H9 (cell line): ENCODE measurements around the gene MEDAG. TPM values are rescaled to one million over a fixed set of nuclear protein-coding genes. Genes with fewer than 3 reads are reported as not detected.

Source experiments
- DNase-seq: peaks from one replicate; pipeline ENCODE4 v3.0.0-alpha.2; 2017
- H2AFZ ChIP-seq: one replicate; pipeline ENCODE4 v1.6.1; 2013; ENCODE audit warnings: mild to moderate bottlenecking, low read length, control low read depth, moderate library complexity
- H2AK5ac ChIP-seq: 2 replicates; pipeline ENCODE4 v1.6.1; 2013; ENCODE audit warnings: low read length, control low read depth, mixed read lengths; ENCODE audit not compliant: insufficient read length
- H2BK120ac ChIP-seq: one replicate; pipeline ENCODE4 v1.6.1; 2013; ENCODE audit warnings: low read depth, mild to moderate bottlenecking, low read length, control low read depth, inconsistent platforms; ENCODE audit not compliant: poor library complexity, severe bottlenecking
- H2BK12ac ChIP-seq: 2 replicates; pipeline ENCODE4 v1.6.1; 2013; ENCODE audit warnings: low read length, control low read depth, mixed read lengths, low read depth; ENCODE audit not compliant: insufficient read length
- H2BK15ac ChIP-seq: 2 replicates; pipeline ENCODE4 v1.6.1; 2013; ENCODE audit warnings: low read depth, low read length, control low read depth
- H2BK20ac ChIP-seq: one replicate; pipeline ENCODE4 v1.6.1; 2013; ENCODE audit warnings: low read depth, mild to moderate bottlenecking, low read length, control low read depth, inconsistent platforms; ENCODE audit not compliant: poor library complexity, severe bottlenecking
- H2BK5ac ChIP-seq: 2 replicates; pipeline ENCODE4 v1.6.1; 2013; ENCODE audit warnings: low read length, control low read depth, mixed read lengths; ENCODE audit not compliant: insufficient read length
- H3K14ac ChIP-seq: 2 replicates; pipeline ENCODE4 v1.6.1; 2013; ENCODE audit warnings: low read length, control low read depth; ENCODE audit not compliant: insufficient read depth
- H3K18ac ChIP-seq: 2 replicates; pipeline ENCODE4 v1.6.1; 2013; ENCODE audit warnings: low read depth, mild to moderate bottlenecking, mixed read lengths, low read length, control low read depth; ENCODE audit not compliant: insufficient read length
- H3K23ac ChIP-seq: 2 replicates; pipeline ENCODE4 v1.6.1; 2013; ENCODE audit warnings: low read length, control low read depth, mixed read lengths, low read depth; ENCODE audit not compliant: insufficient read length
- H3K23me2 ChIP-seq: 2 replicates; pipeline ENCODE4 v1.6.1; 2013; ENCODE audit warnings: low read depth, mild to moderate bottlenecking, mixed read lengths, low read length, control low read depth; ENCODE audit not compliant: insufficient read length, poor library complexity, severe bottlenecking
- H3K27ac ChIP-seq: 2 replicates; pipeline ENCODE4 v1.5.1; 2013; ENCODE audit warnings: low read length, control low read depth, mixed read lengths, low read depth; ENCODE audit not compliant: insufficient read length
- H3K27me3 ChIP-seq: 2 replicates; pipeline ENCODE4 v1.6.1; 2013; ENCODE audit warnings: low read length, control low read depth, inconsistent platforms; ENCODE audit not compliant: insufficient read depth
- H3K4ac ChIP-seq: 2 replicates; pipeline ENCODE4 v1.6.1; 2013; ENCODE audit warnings: low read depth, mild to moderate bottlenecking, control low read depth, inconsistent platforms, low read length, moderate library complexity
- H3K4me1 ChIP-seq: 2 replicates; pipeline ENCODE4 v1.6.1; 2013; ENCODE audit warnings: low read length, control low read depth, inconsistent platforms; ENCODE audit not compliant: insufficient read depth
- H3K4me2 ChIP-seq: 2 replicates; pipeline ENCODE4 v1.6.1; 2013; ENCODE audit warnings: low read length, control low read depth, mixed read lengths; ENCODE audit not compliant: insufficient read length, insufficient read depth
- H3K56ac ChIP-seq: 2 replicates; pipeline ENCODE4 v1.6.1; 2013; ENCODE audit warnings: low read depth, mild to moderate bottlenecking, mixed read lengths, low read length, control low read depth; ENCODE audit not compliant: insufficient read length
- H3K79me1 ChIP-seq: 2 replicates; pipeline ENCODE4 v1.6.1; 2013; ENCODE audit warnings: low read depth, mild to moderate bottlenecking, moderate library complexity, low read length, control low read depth, inconsistent platforms; ENCODE audit not compliant: insufficient read depth, poor library complexity, severe bottlenecking
- H3K79me2 ChIP-seq: 2 replicates; pipeline ENCODE4 v1.6.1; 2013; ENCODE audit warnings: low read length, control low read depth, inconsistent platforms; ENCODE audit not compliant: insufficient read depth
- H3K9ac ChIP-seq: 2 replicates; pipeline ENCODE4 v1.6.1; 2013; ENCODE audit warnings: low read length, control low read depth, mixed read lengths; ENCODE audit not compliant: insufficient read length; ENCODE audit errors: extremely low read depth
- H3K9me3 ChIP-seq: one replicate; pipeline ENCODE4 v1.6.1; 2013; ENCODE audit warnings: low read depth, low read length, inconsistent platforms; ENCODE audit not compliant: control insufficient read depth
- H3T11ph ChIP-seq: one replicate; pipeline ENCODE4 v1.6.1; 2013; ENCODE audit warnings: mild to moderate bottlenecking, low read length, control low read depth, inconsistent platforms
- H4K20me1 ChIP-seq: one replicate; pipeline ENCODE4 v1.6.1; 2013; ENCODE audit not compliant: control insufficient read depth, insufficient read length, insufficient read depth
- H4K5ac ChIP-seq: 2 replicates; pipeline ENCODE4 v1.6.1; 2013; ENCODE audit warnings: low read depth, mild to moderate bottlenecking, mixed read lengths, low read length, control low read depth; ENCODE audit not compliant: insufficient read length
- H4K8ac ChIP-seq: replicated peaks from 2 replicates; pipeline ENCODE4 v1.6.1; 2013; ENCODE audit warnings: low read length, control low read depth, mixed read lengths, low read depth; ENCODE audit not compliant: insufficient read length
- H4K91ac ChIP-seq: 2 replicates; pipeline ENCODE4 v1.6.1; 2013; ENCODE audit warnings: low read depth, mild to moderate bottlenecking, moderate library complexity, mixed read lengths, low read length, control low read depth; ENCODE audit not compliant: insufficient read length
- H3K27ac Mint-ChIP-seq, 3 experiments: 2 replicates in 2 of 3; 3 replicates in 1 of 3; pipeline ENCODE4 v1.8.0; 2020 to 2021; ENCODE audit warnings: mixed read lengths in 3 of 3, mild to moderate bottlenecking in 1 of 3, moderate library complexity in 1 of 3
- H3K27me3 Mint-ChIP-seq: 2 replicates; pipeline ENCODE4 v1.8.0; 2021; ENCODE audit warnings: low read depth, mild to moderate bottlenecking, moderate library complexity, mixed read lengths
- H3K36me3 Mint-ChIP-seq, 3 experiments: 2 replicates in 2 of 3; 3 replicates in 1 of 3; pipeline ENCODE4 v1.8.0; 2020 to 2021; ENCODE audit warnings: low read depth in 3 of 3, mixed read lengths in 3 of 3; ENCODE audit not compliant: insufficient read depth in 1 of 3
- H3K4me1 Mint-ChIP-seq, 2 experiments: 2 replicates each; pipeline ENCODE4 v1.8.0; 2020; ENCODE audit warnings: mixed read lengths in 2 of 2
- H3K4me3 Mint-ChIP-seq, 2 experiments: 2 replicates in 1 of 2; 3 replicates in 1 of 2; pipeline ENCODE4 v1.8.0; 2020 to 2021; ENCODE audit warnings: mild to moderate bottlenecking in 2 of 2, mixed read lengths in 2 of 2, moderate library complexity in 1 of 2
- H3K9me3 Mint-ChIP-seq, 2 experiments: 2 replicates in 1 of 2; 3 replicates in 1 of 2; pipeline ENCODE4 v1.8.0; 2020; ENCODE audit warnings: mild to moderate bottlenecking in 2 of 2, mixed read lengths in 2 of 2, moderate library complexity in 1 of 2
- WGBS: extraction: QIAGEN DNeasy Blood & Tissue Kit; methylation state at CpG from one replicate; pipeline ENCODE4 v1.1.7; 2013; ENCODE audit warnings: missing lambda C conversion rate, low lambda C conversion rate, mixed read lengths; ENCODE audit not compliant: insufficient read length; ENCODE audit errors: extremely low coverage; 5-methylcytosine and 5-hydroxymethylcytosine counted together
- total RNA-seq: library from RNA; stranded (reverse); gene quantifications from 2 replicates; pipeline ENCODE4 v1.2.1, GENCODE V29; 2021
- TF ChIP-seq, protein P1 (sequence below): fragments of 200-600 bp; sonication (generic); conservative IDR thresholded peaks from 3 replicates; pipeline ENCODE4 v1.8.0; 2021; ENCODE audit warnings: antibody characterized with exemption, mild to moderate bottlenecking

Gene MEDAG
- total RNA-seq, 1 experiment from 2014 or later: 0.87 TPM

DNA sequence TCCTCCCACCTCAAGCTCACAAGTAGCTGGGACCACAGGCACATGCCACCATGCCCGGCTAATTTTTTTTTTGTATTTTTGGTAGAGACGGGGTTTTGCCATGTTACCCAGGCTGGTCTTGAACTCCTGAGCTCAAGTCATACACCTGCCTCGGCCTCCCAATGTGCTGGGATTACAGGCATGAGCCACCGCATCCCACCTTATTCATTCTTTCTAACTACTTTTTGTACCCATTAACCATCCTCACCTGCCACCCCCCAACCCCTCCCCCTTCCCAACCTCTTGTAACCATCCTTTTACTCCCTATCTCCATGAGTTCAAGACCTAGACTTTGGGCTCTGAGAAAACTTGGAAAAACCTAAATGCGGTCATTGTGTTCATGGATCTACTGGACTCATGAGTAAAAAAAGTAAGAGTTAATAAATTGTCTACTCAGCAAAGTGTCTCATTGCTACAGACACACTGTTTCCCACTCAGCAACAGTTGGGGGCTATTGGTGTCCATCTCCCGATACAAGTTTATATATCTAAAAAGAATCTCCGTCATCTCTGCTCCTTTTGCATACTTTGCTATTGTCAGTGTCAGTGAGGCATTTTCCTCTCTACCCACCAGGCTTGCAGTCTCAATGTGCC is 44.1 kb upstream of the MEDAG start:
- no CpG with 5 or more reads among the region's 7 CpGs for WGBS
- H3K14ac ChIP-seq: no peak overlapping the region

More for the DNA sequence above, 44.1 kb upstream of the MEDAG start:
- no peak overlapping the region for H2BK12ac ChIP-seq
- H3K36me3 Mint-ChIP-seq: peaks cover 0 to 4% (median 0%) of the 10 kb centered on the region in 3 experiments; a peak in 1 of 7 replicates
- DNase-seq: no peak
- H3K56ac ChIP-seq: no peak overlapping the region
- no peak overlapping the region for H3K27ac ChIP-seq
- no peak overlapping the region; a peak in 1 of 5 replicates for H3K4me3 Mint-ChIP-seq
- H3K79me1 ChIP-seq: no peaks in the 10 kb centered on the region
- H3T11ph ChIP-seq: no peak overlapping the region
- TF ChIP-seq, protein P1, sequence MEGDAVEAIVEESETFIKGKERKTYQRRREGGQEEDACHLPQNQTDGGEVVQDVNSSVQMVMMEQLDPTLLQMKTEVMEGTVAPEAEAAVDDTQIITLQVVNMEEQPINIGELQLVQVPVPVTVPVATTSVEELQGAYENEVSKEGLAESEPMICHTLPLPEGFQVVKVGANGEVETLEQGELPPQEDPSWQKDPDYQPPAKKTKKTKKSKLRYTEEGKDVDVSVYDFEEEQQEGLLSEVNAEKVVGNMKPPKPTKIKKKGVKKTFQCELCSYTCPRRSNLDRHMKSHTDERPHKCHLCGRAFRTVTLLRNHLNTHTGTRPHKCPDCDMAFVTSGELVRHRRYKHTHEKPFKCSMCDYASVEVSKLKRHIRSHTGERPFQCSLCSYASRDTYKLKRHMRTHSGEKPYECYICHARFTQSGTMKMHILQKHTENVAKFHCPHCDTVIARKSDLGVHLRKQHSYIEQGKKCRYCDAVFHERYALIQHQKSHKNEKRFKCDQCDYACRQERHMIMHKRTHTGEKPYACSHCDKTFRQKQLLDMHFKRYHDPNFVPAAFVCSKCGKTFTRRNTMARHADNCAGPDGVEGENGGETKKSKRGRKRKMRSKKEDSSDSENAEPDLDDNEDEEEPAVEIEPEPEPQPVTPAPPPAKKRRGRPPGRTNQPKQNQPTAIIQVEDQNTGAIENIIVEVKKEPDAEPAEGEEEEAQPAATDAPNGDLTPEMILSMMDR: no peak
- no peaks in the 10 kb centered on the region; a peak in 1 of 5 replicates for H3K9me3 Mint-ChIP-seq
- H3K27me3 ChIP-seq: peaks cover 8% of the 10 kb centered on the region; the same call in 1 of the 2 replicates
- peaks cover 14% of the 10 kb centered on the region; the same call in 1 of the 2 replicates for H3K4me1 ChIP-seq
- H3K9me3 ChIP-seq: no peaks in the 10 kb centered on the region
- H3K27ac Mint-ChIP-seq: no peak overlapping the region; a peak in 1 of 7 replicates
- H4K8ac ChIP-seq: no peak overlapping the region
- H2BK15ac ChIP-seq: no peak overlapping the region
- H3K23me2 ChIP-seq: peaks cover 8% of the 10 kb centered on the region
- no peak overlapping the region for H4K91ac ChIP-seq
- no peak overlapping the region for H2BK5ac ChIP-seq
- peaks cover 66% of the 10 kb centered on the region for H3K27me3 Mint-ChIP-seq
- H3K9ac ChIP-seq: no peak overlapping the region
- H4K5ac ChIP-seq: no peak overlapping the region
- H3K4me1 Mint-ChIP-seq: peaks cover 41 to 48% of the 10 kb centered on the region in 2 experiments
- no peak overlapping the region for H2AFZ ChIP-seq
- H2AK5ac ChIP-seq: no peak overlapping the region
- H3K79me2 ChIP-seq: no peaks in the 10 kb centered on the region
- no peak overlapping the region for H3K23ac ChIP-seq
- no peak overlapping the region for H2BK120ac ChIP-seq
- no peak overlapping the region for H3K18ac ChIP-seq
- peak overlapping the region; percentile 98 for H3K4me2 ChIP-seq
- no peak overlapping the region for H3K4ac ChIP-seq
- H4K20me1 ChIP-seq: no peaks in the 10 kb centered on the region
- H2BK20ac ChIP-seq: no peak overlapping the region
